ENCODE data around the gene ZNF678.
A peak's percentile ranks its signal among the peaks of the same experiment; 100 is the strongest.

Gene ZNF678

DNA sequence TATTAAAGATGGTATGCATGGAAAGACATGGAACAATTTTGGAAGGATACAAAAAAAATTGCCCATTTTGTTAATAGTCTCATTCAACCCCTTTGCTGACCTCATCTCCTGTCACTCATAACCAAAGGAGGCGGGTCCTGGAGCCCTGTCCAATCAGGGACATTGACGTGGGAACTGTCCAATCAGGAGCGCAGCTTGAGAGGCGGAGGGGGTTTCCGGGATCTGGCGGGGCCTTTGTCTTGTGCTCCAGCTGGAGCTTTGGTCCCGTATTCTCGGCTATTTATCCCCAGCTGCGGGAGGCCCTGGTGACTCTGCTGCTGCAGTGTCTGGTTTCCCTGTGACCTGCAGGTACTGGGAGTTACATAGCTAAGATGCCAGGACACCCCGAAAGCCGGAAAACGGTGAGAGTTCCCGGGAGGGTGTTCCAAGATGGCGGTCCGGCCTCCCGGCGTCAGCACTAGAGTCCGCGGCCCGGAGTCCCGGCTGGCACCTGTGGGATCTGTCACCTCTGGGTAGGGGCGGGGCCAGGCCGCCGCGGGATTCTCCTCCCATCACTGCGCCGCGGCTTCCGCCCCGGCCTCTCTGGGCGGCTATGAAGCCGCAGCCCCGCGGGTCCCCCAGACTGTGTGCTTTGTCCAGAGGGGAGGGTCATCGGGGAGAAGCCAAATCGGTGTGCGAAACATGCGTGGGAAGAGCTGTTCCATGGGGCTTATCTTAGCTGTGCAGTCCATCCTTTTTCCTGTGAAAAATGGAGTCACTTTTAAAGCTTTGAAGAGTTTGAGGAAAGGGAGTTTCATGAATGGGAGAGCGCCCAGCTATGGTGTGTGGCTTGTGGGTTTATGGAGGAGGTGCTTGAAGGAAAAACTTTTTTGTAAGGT, at the start of gene ZNF678:
TSS of gene ZNF678 (plus strand) at position 233 of the 878 bp plus-strand sequence. CDS start 87,436 bp downstream, outside the sequence.
- DNase-seq (ENCODE audit: low spot score), result peak; percentile 99

DNA sequence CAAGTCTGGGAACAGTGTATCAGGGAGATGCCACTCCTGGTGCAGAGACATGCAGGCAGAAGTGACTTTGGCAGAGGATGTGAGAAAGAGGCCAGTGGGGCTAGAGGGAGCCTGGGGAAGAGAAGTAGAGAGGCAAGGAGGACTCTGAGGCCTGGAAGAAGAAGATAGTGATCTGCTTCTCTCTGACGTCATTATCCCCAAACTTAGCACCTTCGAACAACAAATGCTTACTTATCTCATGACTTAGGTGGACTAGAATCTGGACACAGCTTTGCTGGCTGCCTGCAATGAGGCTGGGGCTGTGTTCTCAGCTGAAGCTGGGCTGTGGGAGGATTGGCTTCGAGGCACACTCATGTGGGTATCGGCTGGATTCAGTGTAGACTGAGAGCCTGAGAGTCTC, 44.5 kb upstream of the ZNF678 start:
- no peak for DNase-seq (ENCODE audit: low spot score)

DNA sequence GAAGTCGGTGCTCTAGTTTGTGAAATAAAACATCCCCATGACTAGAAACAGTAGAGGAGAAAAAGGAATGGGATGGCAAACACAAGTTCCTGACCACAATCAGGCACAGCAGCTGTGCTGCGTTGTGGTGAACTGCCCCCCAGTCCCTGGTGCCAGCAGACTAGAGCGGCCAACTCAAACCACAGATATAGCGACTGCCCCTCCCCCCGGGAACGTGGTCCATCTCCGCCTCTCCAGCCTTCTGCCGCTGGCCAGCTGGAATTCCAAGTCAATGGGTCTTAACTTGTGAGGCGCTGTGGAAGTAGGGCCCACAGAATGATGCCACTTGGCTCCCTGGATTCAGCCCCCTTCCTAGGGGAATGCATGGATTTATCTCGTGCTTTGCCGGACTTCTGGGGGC, 41.6 kb upstream of the ZNF678 start:
- no peak for DNase-seq (ENCODE audit: low spot score)

DNA sequence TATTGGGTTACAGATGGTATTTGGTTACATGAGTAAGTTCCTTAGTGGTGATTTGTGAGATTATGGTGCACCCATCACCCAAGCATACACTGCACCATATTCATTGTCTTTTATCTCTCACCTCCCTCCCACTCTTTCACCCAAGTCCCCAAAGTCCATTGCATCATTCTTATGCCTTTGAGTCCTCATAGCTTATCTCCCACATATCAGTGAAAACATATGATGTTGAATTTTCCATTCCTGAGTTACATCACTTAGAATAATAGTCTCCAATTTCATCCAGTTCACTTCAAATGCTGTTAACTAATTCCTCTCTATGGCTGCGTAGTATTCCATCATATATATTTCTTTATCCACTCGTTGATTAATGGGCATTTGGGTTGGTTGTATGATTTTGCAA, 36.8 kb upstream of the ZNF678 start:
- DNase-seq (ENCODE audit: low spot score), result no peak

DNA sequence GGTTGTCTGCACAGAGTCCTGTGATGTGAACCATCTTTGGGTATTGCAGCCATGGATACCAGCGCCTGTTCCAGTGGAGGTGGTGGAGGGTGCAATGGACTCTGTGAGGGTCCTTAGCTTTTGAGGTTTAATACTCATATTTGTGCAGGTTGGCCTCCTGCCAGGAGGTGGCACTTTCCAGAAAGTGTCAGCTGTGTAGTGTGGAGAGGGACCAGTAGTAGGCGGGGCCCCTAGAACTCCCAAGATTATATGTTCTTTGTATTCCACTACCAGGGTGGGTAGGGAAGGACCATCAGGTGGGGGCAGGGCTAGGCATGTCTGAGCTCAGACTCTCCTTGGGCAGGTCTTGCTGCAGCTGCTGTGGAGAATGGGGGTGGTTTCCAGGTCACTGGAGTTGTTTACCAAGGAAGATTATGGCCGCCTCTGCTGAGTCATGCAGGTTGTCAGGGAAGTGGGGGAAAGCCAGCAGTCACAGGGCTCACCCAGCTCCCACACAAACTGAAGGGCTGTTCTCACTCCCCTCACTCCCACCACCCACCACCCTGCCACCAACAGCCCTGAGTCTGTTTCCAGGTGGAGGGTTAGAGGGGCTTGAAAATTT, 31.2 kb upstream of the ZNF678 start:
- no peak for DNase-seq (ENCODE audit: low spot score)

DNA sequence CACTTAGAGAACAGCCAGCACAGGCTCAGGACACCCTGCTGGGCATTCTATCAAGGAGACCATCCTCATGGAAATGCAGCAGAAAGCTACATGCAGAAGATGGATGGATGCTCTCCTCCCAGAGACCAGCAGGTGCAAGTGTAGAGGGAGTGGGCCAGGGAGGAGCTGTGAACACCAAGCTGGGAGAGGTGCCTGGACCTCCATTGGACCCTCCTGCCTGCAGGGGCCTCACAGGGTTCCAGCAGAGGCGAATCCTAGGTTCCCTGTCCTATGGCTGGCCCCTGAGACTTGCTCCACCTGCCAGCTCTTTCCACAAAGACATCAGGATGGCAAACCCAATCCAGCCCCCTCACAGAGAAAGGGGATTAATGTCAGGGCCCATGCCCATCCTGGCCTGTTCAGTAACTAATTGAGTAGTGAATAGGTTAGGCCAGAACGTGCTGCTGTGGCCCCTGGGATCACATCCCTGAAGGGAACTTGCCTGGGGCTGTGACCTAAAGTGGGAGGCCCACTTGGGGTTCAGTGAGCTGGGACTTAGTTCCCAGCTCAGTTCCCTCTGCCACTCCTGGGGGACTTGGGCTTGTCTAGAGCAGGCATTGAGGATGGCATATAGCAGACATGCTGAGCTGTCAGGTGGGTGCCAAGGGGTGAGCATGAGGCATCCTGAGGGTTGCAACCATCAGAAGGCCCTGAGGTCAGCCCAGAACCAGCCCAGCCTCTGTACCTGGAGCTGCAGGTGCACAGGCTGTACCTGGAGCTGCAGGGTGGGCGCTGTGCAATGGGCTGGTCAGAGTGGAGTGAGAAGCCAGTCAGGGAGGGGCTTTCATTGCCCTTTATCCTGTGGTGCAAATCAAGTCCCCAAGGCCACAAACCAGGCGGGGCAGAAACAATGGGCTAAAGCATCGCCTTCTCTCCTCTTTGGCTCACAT, 22.9 kb upstream of the ZNF678 start:
- no peak for DNase-seq (ENCODE audit: low spot score)

DNA sequence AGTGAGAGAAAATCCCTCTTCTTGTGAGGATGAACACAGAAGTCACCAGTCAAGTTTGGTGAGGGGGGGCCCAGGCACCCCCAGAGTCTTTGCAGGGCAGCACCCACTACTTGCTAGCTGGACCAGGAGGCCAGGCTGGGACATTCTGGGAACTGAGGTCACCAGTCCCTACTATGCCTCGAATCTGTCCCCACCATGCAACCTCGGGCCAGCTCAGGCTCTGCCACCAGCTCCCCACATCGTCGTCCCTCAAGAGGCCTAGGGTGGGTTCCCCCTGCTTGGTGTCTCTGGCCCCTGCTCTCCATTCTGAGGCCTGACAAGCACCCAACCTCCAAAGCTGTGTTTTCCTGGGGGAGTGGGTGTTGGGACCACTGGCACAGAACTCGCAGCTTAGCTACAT, 22.2 kb upstream of the ZNF678 start:
- no peak for DNase-seq (ENCODE audit: low spot score)

DNA sequence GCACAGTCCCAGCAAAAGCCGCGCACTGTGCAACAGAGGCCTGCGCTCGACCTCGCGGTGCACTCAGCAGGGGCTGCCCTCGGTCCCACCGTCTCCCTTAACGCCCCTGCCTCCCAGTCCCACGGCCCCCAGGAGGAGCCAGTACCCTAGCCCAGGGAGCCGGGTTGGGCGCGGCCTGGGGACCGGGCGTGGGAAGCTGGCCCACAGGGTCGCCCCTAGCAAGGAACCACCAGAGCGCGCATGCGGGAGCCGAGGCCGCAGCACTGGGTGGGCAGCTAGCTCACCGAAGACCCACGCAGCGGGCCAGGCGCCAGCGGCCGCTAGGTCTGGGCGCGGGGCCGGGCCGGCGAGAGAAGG, 21.6 kb upstream of the ZNF678 start:
- DNase-seq (ENCODE audit: low spot score), result no peak

DNA sequence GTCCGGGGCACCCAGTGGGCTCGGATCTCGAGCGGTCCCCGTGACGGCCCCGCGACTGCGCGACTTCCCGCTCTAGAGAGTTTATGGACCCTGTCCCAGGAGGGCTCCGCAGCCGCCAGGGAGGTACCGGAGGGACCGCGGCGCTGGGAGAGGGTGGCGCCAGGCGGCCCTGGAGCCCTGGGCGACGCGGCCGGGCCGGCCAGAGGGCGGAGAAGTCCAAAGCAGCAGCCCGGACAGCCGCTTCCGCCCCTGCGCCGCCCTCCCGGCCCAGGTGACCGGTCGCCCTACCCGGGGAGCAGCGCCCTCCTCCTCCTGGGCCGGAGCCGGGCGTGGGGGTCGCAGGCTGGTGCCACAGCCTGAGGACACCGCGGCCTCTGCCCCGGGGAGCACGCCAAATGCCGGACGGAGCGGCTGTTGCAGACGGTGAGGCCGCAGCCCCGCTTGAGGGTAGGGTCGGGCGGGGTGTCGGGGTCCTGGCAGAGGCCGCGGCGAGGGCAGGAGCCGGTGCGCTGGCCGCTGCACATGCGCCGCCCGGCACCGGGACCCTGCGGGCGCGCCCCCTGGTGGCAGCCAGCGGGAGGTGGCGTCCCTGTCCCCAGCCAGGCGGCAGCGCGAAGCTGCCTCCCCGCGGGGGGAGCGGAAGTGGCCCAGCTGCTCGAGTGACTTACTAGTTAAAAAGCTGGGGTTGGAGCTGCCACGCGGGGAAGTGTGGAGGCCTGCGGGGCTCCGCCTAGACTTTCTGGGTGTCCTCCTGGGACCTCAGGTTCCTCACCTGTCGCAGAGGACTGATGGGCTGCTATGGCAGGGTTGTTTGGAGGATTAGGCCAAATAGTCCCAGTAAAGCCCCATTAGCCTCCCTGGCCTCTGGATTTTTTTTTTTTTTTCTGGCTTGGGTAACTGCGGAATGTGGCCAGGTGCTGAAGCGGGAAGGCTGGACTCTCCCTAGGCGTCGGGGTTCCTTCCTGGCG, 20.9 kb upstream of the ZNF678 start:
- DNase-seq (ENCODE audit: low spot score), result peak; percentile 96

DNA sequence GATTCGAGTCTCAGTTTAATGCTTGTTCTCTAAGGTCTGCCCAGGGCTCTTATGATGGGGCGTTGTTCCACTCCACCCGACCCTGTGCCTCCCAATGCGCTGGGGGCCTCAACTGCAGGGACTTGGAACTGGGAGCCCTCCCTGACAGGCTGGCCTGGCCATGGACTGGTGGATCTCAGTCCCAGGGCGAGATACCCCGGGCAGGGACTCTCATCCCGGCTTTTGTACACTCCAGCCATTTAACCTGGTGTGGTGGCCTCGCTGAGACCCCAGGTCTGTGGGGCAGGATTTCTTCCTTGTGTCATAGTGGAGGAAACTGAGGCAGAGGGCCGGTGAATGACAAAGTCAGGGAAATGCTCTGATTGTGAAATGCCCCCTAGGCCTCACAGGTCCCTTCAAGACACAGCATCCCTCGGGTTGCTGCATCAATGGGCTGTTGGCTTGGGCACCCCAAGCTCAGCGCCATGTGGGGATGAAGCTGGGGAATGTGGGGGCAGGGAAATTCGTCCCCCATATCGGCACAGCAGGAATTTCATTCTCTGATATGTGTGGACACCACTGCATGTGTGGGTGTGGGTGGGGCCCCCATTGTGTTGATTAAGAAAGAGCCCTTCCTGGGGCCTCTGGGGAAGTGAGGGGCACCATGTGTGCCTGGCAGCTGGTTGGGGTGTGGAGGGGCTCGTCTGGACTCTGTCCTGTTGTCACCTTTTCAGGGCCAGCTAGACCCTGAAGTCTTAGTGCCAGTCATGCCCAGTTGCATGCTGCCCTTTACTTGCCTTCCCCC, 19.9 kb upstream of the ZNF678 start:
- no peak for DNase-seq (ENCODE audit: low spot score)

DNA sequence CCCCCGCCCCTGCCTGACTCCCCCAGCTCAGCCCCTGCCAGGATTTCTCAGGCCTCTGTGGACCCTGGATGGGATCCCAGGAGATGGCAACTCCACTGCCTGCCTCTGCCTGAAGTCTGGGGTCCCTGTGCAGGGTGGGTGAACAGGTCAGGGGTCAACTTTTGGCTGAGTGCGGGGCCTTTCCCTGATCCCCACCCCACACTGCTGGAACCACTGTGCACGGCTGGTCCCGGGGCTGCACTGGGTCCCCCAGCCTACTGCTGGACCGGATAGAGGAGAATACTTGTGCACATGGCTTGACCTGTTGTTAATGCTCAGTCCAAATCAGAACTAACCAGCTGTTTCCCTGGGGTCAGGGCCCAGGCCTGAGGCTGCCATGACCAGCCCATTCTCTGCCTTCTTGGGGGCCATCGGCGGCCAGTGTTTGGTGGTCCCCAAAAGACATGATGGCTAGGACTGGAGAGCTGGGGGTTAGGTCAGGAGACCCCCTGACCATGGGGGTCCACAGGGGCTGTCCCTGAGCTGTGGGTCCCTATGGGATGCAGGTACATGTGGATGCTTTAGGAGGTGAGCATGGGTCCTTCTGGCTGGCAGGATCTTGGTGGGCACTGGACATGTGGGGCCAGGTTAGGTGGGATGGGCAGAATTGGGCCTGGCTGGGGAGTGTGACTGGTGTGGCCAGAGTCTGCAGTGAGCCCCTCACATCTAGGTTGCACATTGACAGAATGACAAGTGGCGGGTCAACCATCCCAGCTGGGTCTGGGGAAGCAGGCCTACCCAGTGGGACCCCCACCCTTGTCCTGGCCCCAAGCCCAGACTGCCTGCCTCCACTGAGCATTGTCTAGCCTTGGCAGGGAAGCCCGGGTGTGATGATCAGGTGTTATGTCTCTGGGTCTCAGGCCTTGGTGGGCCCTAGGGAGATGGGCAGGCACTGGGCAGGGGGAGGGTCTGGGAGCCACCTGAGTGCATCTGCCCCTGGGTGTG, 19.0 kb upstream of the ZNF678 start:
- no peak for DNase-seq (ENCODE audit: low spot score)

DNA sequence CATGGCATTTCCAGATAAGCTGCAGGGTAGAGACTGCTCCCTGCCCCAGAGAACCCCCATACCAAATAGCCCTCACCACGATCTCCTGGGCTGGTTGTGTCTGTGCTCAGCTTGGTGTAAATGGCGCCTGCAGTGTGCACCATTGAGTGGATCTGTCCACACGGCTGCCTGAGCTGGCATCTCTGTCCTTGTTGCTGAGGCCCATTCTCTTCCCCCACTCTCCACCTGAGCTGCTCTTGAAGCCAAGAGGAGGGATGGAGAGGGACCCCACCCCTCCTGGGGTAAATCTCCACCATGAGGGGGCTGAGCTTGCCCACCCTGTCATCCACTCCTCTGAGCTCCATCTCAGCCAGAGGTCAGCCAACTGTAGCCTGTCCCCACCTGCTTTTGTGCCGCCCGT, 18.0 kb upstream of the ZNF678 start:
- DNase-seq (ENCODE audit: low spot score), result no peak

DNA sequence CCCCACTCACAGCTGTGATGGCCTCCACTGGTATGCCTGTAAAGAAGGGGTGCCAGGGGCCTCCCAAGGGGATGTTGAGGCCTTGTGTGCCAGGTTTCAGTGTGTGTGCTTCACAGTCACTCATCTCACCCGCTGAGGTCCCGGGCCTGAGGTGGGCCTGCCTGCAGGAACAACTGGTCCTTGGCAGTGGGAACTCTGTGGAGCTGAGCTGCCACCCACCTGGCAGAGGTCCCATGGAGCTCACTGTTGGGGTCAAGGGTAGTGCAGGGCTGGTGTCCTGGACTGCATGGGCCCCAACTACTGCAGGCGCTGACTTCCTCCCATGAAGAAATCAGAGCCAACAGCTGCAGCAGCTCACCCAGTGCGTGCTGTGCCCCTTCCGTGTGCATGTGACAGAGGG, 17.3 kb upstream of the ZNF678 start:
- DNase-seq (ENCODE audit: low spot score), result peak; percentile 3

DNA sequence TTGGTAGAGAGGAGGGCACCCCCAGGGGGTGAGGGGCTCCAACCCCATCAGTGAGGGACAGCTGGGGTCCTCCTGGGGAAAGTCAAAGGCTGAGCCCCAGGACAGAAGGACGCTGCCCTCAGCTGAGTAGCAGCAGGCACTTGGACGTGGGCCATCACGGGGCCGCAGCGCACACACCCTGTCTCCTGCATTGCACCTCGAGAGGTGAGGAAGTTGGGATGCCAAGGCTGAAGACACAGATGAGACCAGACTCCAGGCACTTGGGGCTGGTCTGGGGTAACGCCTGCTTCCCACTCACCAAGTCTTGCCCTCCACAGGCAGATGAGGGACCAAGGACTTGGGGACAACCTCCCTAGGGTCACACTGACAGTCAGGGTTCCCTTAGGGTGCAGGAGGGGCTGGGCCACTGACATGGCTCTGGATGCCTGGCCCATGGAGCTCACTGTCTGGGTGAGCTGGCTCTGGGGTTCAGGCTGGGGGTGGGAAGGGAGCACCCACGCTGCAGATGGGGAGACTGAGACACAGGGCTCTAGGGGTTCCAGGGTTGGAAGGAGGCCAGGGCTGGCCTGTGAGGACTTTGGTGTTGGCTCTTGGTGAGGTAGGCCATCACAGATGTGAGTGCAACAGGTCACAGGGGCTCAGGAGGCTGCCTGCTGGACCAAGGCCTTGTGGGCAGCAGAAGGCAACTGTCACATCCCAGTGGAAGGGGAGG, 16.6 kb upstream of the ZNF678 start:
- DNase-seq (ENCODE audit: low spot score), result no peak

DNA sequence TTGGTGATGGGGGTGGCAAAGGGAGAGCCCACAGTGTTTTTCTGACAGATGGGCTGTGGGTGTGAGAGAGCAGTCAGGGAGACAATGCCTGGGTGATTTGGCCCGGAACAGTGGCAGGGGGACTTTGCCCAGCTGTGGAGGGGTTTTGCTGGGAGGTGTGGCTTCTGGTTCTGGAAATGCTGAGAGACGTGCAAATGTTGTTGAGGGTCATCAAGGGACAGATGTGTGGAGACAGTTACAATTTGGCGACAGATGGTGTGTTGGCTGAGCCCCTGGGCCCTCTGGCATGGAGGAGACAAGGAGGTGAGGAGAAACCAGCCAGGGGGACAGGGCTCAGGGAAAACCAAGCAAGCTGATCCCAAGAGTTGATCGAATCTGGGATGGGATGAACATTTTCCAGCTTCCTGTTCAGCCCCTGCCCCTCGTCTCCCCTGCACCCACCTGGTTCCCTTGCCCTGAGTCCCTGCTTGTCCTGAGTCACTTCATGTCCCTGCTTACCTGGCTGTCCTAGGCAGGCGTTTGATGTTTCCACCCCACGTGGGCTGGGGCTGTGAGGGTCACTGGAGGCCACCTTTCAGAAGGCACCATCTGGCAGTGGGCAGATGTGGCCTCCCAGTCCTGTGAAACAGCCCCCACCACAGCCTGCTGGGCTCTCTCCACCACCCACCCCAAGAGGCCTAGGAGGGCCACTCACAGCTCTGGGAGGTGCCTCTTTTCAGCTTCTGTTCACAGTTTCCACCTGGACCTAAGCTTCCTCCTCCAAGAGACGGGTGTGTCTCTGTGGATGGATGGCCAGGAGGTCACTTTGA, 15.8 kb upstream of the ZNF678 start:
- no peak for DNase-seq (ENCODE audit: low spot score)

DNA sequence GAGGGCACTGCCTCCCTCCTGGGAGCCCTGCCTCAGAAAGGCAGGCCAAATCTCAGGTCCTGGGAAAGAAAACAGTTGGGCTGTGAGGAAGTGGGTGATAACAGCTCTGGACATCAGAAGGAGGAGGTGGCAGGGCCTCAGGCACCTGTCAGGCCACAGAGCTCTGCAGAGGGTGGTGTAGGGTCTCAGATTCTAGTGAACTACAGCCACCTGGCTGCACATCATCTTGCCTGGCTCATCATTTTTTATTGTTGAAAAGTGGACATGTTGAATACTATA, 15.3 kb upstream of the ZNF678 start:
- no peak for DNase-seq (ENCODE audit: low spot score)

DNA sequence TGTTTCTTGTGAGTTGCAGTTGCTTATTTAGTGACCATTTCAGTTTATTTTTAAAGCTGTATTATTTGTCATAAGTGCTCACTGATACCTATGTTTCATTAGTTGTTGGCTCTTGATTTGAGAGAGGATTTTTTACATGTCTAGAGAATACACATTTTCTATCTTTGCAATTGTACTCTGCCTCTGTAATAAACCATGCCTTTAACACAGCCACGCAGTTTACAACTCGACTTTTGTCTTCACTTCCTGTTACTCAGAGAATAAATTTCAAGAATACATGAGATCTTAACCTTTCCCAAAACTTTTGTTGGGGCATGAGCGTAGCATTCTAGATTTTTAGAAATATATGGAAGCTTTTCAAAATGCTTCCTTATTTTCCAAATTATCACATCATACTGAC, 14.9 kb upstream of the ZNF678 start:
- no peak for DNase-seq (ENCODE audit: low spot score)

DNA sequence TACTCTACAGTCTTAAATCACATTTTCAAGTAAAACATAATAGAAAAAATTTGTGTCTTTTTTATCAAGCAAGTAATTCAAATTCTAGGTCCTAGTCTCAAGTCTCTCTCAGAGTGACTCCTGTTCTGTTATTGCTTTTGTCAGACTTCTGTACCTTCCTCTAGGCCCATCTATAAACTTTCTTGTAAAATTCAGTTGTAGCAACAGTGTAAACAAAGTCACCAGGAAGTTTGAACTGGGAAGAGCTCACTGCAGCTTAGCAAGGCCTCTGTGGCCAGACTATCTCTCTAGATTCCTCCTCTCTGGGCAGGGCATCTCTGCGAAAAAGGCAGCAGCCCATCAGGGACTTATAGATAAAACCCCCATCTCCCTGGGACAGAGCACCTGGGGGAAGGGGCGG, 13.5 kb upstream of the ZNF678 start:
- DNase-seq (ENCODE audit: low spot score), result no peak

Measured in GM03348 (cell line).